GM10266 (cell line): ENCODE results near the gene SYT9.

Experiments
- DNase-seq: peaks from one replicate; pipeline ENCODE4 v3.0.0; 2012; ENCODE audit errors: extremely low spot score
- TF ChIP-seq, protein P1 (sequence below): IDR thresholded peaks from 2 replicates; pipeline ENCODE4 v1.5.1; 2012; ENCODE audit warnings: mild to moderate bottlenecking, low read depth; ENCODE audit not compliant: control insufficient read depth, insufficient read depth; ENCODE audit errors: missing control alignments

SYT9 gene

GRCh38 chr11:7494086-7494745, 242.5 kb downstream of the SYT9 start:
- no peak for DNase-seq
- TF ChIP-seq, protein P1, sequence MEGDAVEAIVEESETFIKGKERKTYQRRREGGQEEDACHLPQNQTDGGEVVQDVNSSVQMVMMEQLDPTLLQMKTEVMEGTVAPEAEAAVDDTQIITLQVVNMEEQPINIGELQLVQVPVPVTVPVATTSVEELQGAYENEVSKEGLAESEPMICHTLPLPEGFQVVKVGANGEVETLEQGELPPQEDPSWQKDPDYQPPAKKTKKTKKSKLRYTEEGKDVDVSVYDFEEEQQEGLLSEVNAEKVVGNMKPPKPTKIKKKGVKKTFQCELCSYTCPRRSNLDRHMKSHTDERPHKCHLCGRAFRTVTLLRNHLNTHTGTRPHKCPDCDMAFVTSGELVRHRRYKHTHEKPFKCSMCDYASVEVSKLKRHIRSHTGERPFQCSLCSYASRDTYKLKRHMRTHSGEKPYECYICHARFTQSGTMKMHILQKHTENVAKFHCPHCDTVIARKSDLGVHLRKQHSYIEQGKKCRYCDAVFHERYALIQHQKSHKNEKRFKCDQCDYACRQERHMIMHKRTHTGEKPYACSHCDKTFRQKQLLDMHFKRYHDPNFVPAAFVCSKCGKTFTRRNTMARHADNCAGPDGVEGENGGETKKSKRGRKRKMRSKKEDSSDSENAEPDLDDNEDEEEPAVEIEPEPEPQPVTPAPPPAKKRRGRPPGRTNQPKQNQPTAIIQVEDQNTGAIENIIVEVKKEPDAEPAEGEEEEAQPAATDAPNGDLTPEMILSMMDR = no peak

DNA sequence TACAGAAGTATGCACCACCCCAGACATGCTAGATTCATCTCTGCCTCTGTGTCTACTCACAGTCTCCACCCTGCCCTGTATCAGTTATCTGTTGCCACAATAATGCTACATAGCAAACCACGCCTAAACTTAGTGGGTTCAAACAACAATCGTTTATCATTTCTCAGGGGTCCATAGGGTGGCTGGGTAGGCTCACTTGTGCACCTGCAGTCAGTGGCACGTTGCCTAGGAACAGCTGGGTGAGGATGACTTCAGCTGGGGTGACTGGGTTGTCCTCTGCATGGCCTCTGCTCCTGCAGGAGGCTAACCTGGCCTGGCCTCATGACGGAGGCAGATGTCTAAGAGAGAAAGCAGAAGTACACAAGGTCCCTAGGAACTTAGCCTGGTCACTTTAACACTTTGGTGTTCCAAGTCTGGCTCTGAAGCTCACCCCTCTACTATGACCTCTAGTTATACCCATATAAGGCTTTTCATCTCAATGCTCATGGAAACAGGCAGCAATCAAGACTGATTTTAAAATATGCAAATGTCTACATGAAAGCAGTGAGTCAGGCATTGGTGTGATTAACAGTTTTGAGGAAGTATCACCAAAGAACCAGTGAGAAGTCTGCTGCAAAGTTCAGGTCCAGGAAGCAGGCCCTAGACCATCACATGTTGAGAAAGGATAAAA, 244.3 kb downstream of the SYT9 start:
- TF ChIP-seq, protein P1 = no peak
- DNase-seq = peak; percentile 47

- TF ChIP-seq, protein P1 = no peak
- no peak for DNase-seq
Measured at GRCh38 chr11:7498193-7498592, 246.5 kb downstream of the SYT9 start.

DNA sequence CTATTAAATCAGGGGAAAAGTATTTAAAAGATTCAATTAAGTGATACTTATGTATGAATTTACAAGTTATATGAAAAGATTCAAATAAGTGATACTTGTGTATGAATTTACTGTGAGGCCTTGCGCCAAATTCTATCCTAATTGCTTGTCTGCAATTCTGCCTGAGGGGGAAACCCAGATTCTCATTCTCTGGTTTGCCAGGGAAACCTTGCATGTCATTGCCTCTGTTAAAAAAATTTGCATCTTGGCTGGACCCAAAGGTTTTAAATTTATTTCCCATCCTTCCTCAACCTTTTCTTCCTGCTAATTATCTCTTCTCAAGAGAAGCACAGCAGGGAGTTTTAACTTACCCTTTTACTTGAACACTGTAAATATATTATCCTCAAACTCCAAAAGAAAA, 247.4 kb downstream of the SYT9 start:
- no peak for DNase-seq
- TF ChIP-seq, protein P1 = no peak

- TF ChIP-seq, protein P1 = no peak
- DNase-seq = no peak
Measured at GRCh38 chr11:7500251-7500650, 248.5 kb downstream of the SYT9 start.

DNA sequence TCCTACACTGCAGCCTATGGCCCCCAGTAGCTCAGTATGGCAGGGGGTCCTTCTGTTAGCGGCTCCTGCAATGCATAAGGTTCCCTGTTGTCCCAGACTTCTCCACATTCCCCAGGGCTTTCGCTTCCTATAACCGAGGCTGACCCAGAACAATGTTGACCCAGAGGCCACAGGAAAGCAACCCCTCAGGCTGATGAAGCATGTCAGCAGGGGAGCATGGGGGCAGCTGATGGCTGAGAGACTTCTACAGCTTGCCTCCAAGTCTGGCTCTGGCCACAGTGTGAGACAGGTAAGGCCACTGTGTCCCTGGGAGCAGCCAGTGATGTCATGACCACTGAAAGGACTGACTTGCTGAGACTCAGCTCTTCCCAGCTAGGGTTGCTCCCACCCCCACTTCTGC, 249.5 kb downstream of the SYT9 start:
- DNase-seq = no peak
- TF ChIP-seq, protein P1 = no peak

GRCh38 chr11:7501894-7502293, 250.2 kb downstream of the SYT9 start:
- TF ChIP-seq, protein P1 = no peak
- no peak for DNase-seq
